Naive thymus-derived CD8-positive, alpha-beta T cell (primary cell): ENCODE data around the gene ACKR1. TPM values are rescaled to one million over a fixed set of nuclear protein-coding genes. Genes with fewer than 3 reads are reported as not detected.

Experiments used
- ATAC-seq, 2 donors: fragments of 150-1000 bp; cut with Tn5 transposase in 1 of 2; sonication (Bioruptor Pico), chemical (Tn5 transposase) in 1 of 2; 1 replicate in 1 of 2; 2 replicates in 1 of 2; pipeline ENCODE4 v1.10.0; 2021; ENCODE audit warnings: mild to moderate bottlenecking in 2 of 2, moderate library complexity in 2 of 2
- POLR2A ChIA-PET: fragments of 350-600 bp; sonication (Branson Sonifier 250); formaldehyde crosslinking; loops from one replicate; lab custom pipeline; 2021; ENCODE audit warnings: antibody characterized with exemption; lab: Charles Lee
- DNase-seq, 10 donors: peaks; one replicate each; pipeline versions ENCODE4 v3.0.0 to v3.0.0-alpha.2; 2020 to 2022
- H3K27ac Mint-ChIP-seq, 10 donors: one replicate each; pipeline ENCODE4 v1.8.0; 2020 to 2022; ENCODE audit warnings: mild to moderate bottlenecking in 10 of 10, mixed read lengths in 10 of 10, moderate library complexity in 4 of 10, inconsistent platforms in 1 of 10
- H3K27me3 Mint-ChIP-seq, 5 donors: one replicate each; pipeline ENCODE4 v1.8.0; 2021 to 2022; ENCODE audit warnings: mixed read lengths in 5 of 5
- H3K36me3 Mint-ChIP-seq, 3 donors: one replicate each; pipeline ENCODE4 v1.8.0; 2020 to 2022; ENCODE audit warnings: mixed read lengths in 3 of 3, mild to moderate bottlenecking in 2 of 3, inconsistent platforms in 1 of 3
- H3K4me1 Mint-ChIP-seq, 4 donors: one replicate each; pipeline ENCODE4 v1.8.0; 2021 to 2022; ENCODE audit warnings: mixed read lengths in 4 of 4
- H3K4me3 Mint-ChIP-seq, 10 donors: one replicate each; pipeline ENCODE4 v1.8.0; 2020 to 2022; ENCODE audit warnings: mild to moderate bottlenecking in 10 of 10, mixed read lengths in 10 of 10, moderate library complexity in 6 of 10, inconsistent platforms in 1 of 10
- H3K9me3 Mint-ChIP-seq, 9 donors: one replicate each; pipeline ENCODE4 v1.8.0; 2020 to 2022; ENCODE audit warnings: mixed read lengths in 9 of 9, mild to moderate bottlenecking in 3 of 9, inconsistent platforms in 1 of 9, moderate library complexity in 1 of 9
- polyA plus RNA-seq, 3 donors: library from polyadenylated mRNA; unstranded; fragments of 300-500 nt; fragmentation: Illumina TruSeq; gene quantifications; one replicate each; pipeline ENCODE4 v1.2.3, GENCODE V29; 2021
- total RNA-seq, 8 experiments: library from RNA in 2 of 8; stranded (reverse) in 2 of 8; gene quantifications; one replicate each; pipeline ENCODE4 v1.2.3 and lab custom pipeline; 2021 to 2026

The ACKR1 gene
- total and polyA plus RNA-seq, 5 experiments from 2014 or later: not detected

- ATAC-seq (no peak), DNase-seq (no peak)
- Mint-ChIP-seq H3K36me3 (peaks cover 0 to 21% (median 0%) of the 10 kb centered on the region in 3 donors), H3K27me3 (peaks cover 33 to 77% (median 47%) of the 10 kb centered on the region in 5 donors), H3K27ac (no peak overlapping the region), H3K4me3 (no peak overlapping the region), H3K4me1 (no peaks in the 10 kb centered on the region), H3K9me3 (peaks cover 0 to 24% (median 11%) of the 10 kb centered on the region in 9 donors)
- POLR2A ChIA-PET: no interaction called here
Measured at GRCh38 chr1:159248311-159248710, 43.6 kb downstream of the ACKR1 start.

GRCh38 chr1:159250638-159251216 lies 46.1 kb downstream of the ACKR1 start:
- peaks cover 29 to 66% (median 43%) of the 10 kb centered on the region in 5 donors for H3K27me3 Mint-ChIP-seq
- peaks cover 0 to 20% (median 10%) of the 10 kb centered on the region in 9 donors for H3K9me3 Mint-ChIP-seq

More at GRCh38 chr1:159250638-159251216, 46.1 kb downstream of the ACKR1 start:
- no peak overlapping the region for H3K4me3 Mint-ChIP-seq
- POLR2A ChIA-PET: no interaction called here
- H3K36me3 Mint-ChIP-seq: peaks cover 0 to 21% (median 0%) of the 10 kb centered on the region in 3 donors
- ATAC-seq (no peak), DNase-seq (no peak)
- peak overlapping the region in 3 of 10 donors; percentile 46 to 80 (median 73) for H3K27ac Mint-ChIP-seq
- no peaks in the 10 kb centered on the region for H3K4me1 Mint-ChIP-seq

Other genes with a start within 250 kb of the ACKR1 start
- 10 to 100 TPM; 83.4 to 89.8 TPM for gene IFI16, start 195.0 kb upstream of the ACKR1 start, total RNA-seq
- gene IFI16, start 195.0 kb upstream of the ACKR1 start, polyA plus RNA-seq: 10 to 100 TPM; 49.2 to 55.2 (median 53.5) TPM
- under 1 TPM; 0.86 to 0.93 TPM for gene AIM2, start 128.1 kb upstream of the ACKR1 start, total RNA-seq
- gene AIM2, start 128.1 kb upstream of the ACKR1 start, polyA plus RNA-seq: under 1 TPM in 1 of 3 donors, not detected in 2; 0.60 TPM
- gene CADM3, start 33.3 kb upstream of the ACKR1 start, total RNA-seq: not detected
- not detected for gene CADM3, start 33.3 kb upstream of the ACKR1 start, polyA plus RNA-seq
- gene FCER1A, start 97.5 kb downstream of the ACKR1 start, total RNA-seq: not detected
- not detected for gene FCER1A, start 97.5 kb downstream of the ACKR1 start, polyA plus RNA-seq
- not detected for gene OR10J4, start 227.3 kb downstream of the ACKR1 start, total RNA-seq
- gene OR10J4, start 227.3 kb downstream of the ACKR1 start, polyA plus RNA-seq: not detected
- not detected for gene OR10J1, start 234.8 kb downstream of the ACKR1 start, total RNA-seq
- not detected for gene OR10J1, start 234.8 kb downstream of the ACKR1 start, polyA plus RNA-seq